H1 (cell line): ENCODE measurements around the gene CD300LG. TPM values are rescaled to one million over a fixed set of nuclear protein-coding genes. Genes with fewer than 3 reads are reported as not detected.

Experiments used
- CTCF ChIA-PET: fragments of 300-600 bp; sonication (Branson Sonifier 250); formaldehyde crosslinking; loops from one replicate; lab custom pipeline; 2021; ENCODE audit not compliant: partially characterized antibody; lab: Charles Lee
- POLR2A ChIA-PET: fragments of 300-600 bp; sonication (Branson Sonifier 250); formaldehyde crosslinking; loops from one replicate; lab custom pipeline; 2021; ENCODE audit warnings: inconsistent platforms; ENCODE audit not compliant: partially characterized antibody; lab: Charles Lee
- DNase-seq, 2 experiments: peaks; one replicate each; pipeline versions ENCODE4 v3.0.0 to v3.0.0-alpha.2; 2010 to 2022; ENCODE audit warnings: low spot score in 2 of 2, low read depth in 1 of 2, mixed read lengths in 1 of 2
- FAIRE-seq: peaks from 2 replicates; lab custom pipeline; 2011; peaks lifted over from hg19 to GRCh38; lab: Jason Lieb, UNC
- H2AFZ ChIP-seq: 2 replicates; pipeline ENCODE4 v1.8.1; 2012; ENCODE audit warnings: low read length, inconsistent platforms
- H2AK5ac ChIP-seq: 2 replicates; pipeline ENCODE4 v1.6.1; 2013; ENCODE audit warnings: low read depth, low read length
- H2BK120ac ChIP-seq: replicated peaks from 2 replicates; pipeline ENCODE3; 2013; ENCODE audit warnings: low read depth, low read length, inconsistent platforms
- H2BK12ac ChIP-seq: 2 replicates; pipeline ENCODE4 v1.6.1; 2013; ENCODE audit warnings: low read depth, low read length
- H2BK15ac ChIP-seq: 2 replicates; pipeline ENCODE4 v1.6.1; 2013; ENCODE audit warnings: low read length
- H2BK20ac ChIP-seq: 2 replicates; pipeline ENCODE4 v1.6.1; 2013; ENCODE audit warnings: low read length
- H2BK5ac ChIP-seq: 2 replicates; pipeline ENCODE4 v1.6.1; 2013; ENCODE audit warnings: low read depth, low read length
- H3K14ac ChIP-seq: 2 replicates; pipeline ENCODE4 v1.6.1; 2013; ENCODE audit warnings: inconsistent platforms; ENCODE audit not compliant: insufficient read length
- H3K18ac ChIP-seq: 2 replicates; pipeline ENCODE4 v1.6.1; 2013; ENCODE audit warnings: low read length; ENCODE audit errors: extremely low read depth
- H3K23ac ChIP-seq: 2 replicates; pipeline ENCODE4 v1.6.1; 2013; ENCODE audit warnings: inconsistent platforms; ENCODE audit not compliant: insufficient read length
- H3K23me2 ChIP-seq: 2 replicates; pipeline ENCODE4 v1.6.1; 2013; ENCODE audit warnings: low read depth, low read length
- H3K27ac ChIP-seq: 2 replicates; pipeline ENCODE4 v1.6.1; 2011; ENCODE audit warnings: low read depth, low read length, inconsistent platforms
- H3K27me3 ChIP-seq, 4 experiments: replicated peaks in 1 of 4; 1 replicate in 1 of 4; 2 replicates in 3 of 4; pipeline versions ENCODE4 v1.6.1 to v1.8.1; 2011 to 2013; ENCODE audit warnings: low read length in 3 of 4, mild to moderate bottlenecking in 3 of 4, inconsistent platforms in 2 of 4, mixed read lengths in 2 of 4, moderate library complexity in 1 of 4; ENCODE audit not compliant: control insufficient read depth in 3 of 4, insufficient read depth in 3 of 4; ENCODE audit errors: extremely low read depth in 1 of 4
- H3K36me3 ChIP-seq, 4 experiments: 2 replicates each; pipeline versions ENCODE4 v1.6.1 to v1.8.1; 2011 to 2013; ENCODE audit warnings: mild to moderate bottlenecking in 4 of 4, low read length in 3 of 4, moderate library complexity in 2 of 4, control low read depth in 1 of 4, inconsistent platforms in 1 of 4; ENCODE audit not compliant: insufficient read depth in 4 of 4, control insufficient read depth in 2 of 4
- H3K4ac ChIP-seq: replicated peaks from 2 replicates; pipeline ENCODE3; 2013; ENCODE audit warnings: low read length, low read depth, mixed read lengths, inconsistent platforms; ENCODE audit not compliant: insufficient read length
- H3K4me1 ChIP-seq, 4 experiments: replicated peaks in 1 of 4; 1 replicate in 1 of 4; 2 replicates in 3 of 4; pipeline versions ENCODE4 v1.6.1 to v1.8.1; 2011 to 2013; ENCODE audit warnings: low read length in 3 of 4, inconsistent platforms in 2 of 4, mixed read lengths in 1 of 4; ENCODE audit not compliant: insufficient read depth in 4 of 4, control insufficient read depth in 3 of 4
- H3K4me2 ChIP-seq, 2 experiments: 2 replicates each; pipeline versions ENCODE4 v1.6.1 to v1.8.1; 2011 to 2013; ENCODE audit warnings: low read depth in 2 of 2, low read length in 2 of 2, control low read depth in 1 of 2, inconsistent platforms in 1 of 2, mild to moderate bottlenecking in 1 of 2; ENCODE audit not compliant: insufficient read depth in 1 of 2
- H3K4me3 ChIP-seq, 4 experiments: fragments of 200-600, 300-600 bp in 1 of 4; sonication (generic), shearing (Covaris generic), sonication (Bioruptor Twin) in 1 of 4; 2 replicates each; pipeline versions ENCODE4 v1.5.1 to v1.8.1; 2011 to 2016; ENCODE audit warnings: low read length in 4 of 4, low read depth in 3 of 4, control low read depth in 2 of 4, inconsistent platforms in 2 of 4, mild to moderate bottlenecking in 2 of 4, mixed read lengths in 1 of 4, moderate library complexity in 1 of 4; ENCODE audit not compliant: insufficient read depth in 2 of 4; ENCODE audit errors: extremely low read depth in 1 of 4
- H3K56ac ChIP-seq: replicated peaks from 2 replicates; pipeline ENCODE3; 2013; ENCODE audit warnings: low read depth, mild to moderate bottlenecking, mixed read lengths, low read length, inconsistent platforms; ENCODE audit not compliant: insufficient read length
- H3K79me1 ChIP-seq: 2 replicates; pipeline ENCODE4 v1.6.1; 2013; ENCODE audit warnings: low read depth, low read length, control low read depth
- H3K79me2 ChIP-seq, 2 experiments: 2 replicates each; pipeline versions ENCODE4 v1.6.1 to v1.8.1; 2012 to 2013; ENCODE audit warnings: low read length in 2 of 2, mild to moderate bottlenecking in 2 of 2, inconsistent platforms in 1 of 2; ENCODE audit not compliant: insufficient read depth in 2 of 2, control insufficient read depth in 1 of 2
- H3K9ac ChIP-seq, 4 experiments: replicated peaks in 1 of 4; 1 replicate in 1 of 4; 2 replicates in 3 of 4; pipeline versions ENCODE4 v1.6.1 to v1.8.1; 2011 to 2013; ENCODE audit warnings: low read depth in 3 of 4, low read length in 3 of 4, control low read depth in 2 of 4, mild to moderate bottlenecking in 2 of 4, moderate library complexity in 2 of 4, inconsistent platforms in 1 of 4; ENCODE audit errors: extremely low read depth in 1 of 4
- H3K9me3 ChIP-seq, 2 experiments: 2 replicates each; pipeline versions ENCODE4 v1.6.1 to v1.8.1; 2012 to 2013; ENCODE audit warnings: mild to moderate bottlenecking in 2 of 2, moderate library complexity in 2 of 2, control low read depth in 1 of 2, inconsistent platforms in 1 of 2, low read depth in 1 of 2, low read length in 1 of 2, mixed read lengths in 1 of 2; ENCODE audit not compliant: insufficient read depth in 2 of 2
- H4K20me1 ChIP-seq, 2 experiments: replicated peaks in 1 of 2; 2 replicates each; pipeline versions ENCODE3 to v1.8.1; 2011 to 2013; ENCODE audit warnings: inconsistent platforms in 2 of 2, low read length in 2 of 2, mild to moderate bottlenecking in 1 of 2; ENCODE audit not compliant: insufficient read depth in 2 of 2, control insufficient read depth in 1 of 2
- H4K5ac ChIP-seq: 2 replicates; pipeline ENCODE4 v1.6.1; 2013; ENCODE audit warnings: low read length, low read depth, mixed read lengths, inconsistent platforms; ENCODE audit not compliant: insufficient read length
- H4K8ac ChIP-seq: 2 replicates; pipeline ENCODE4 v1.8.0; 2013; ENCODE audit warnings: mild to moderate bottlenecking, moderate library complexity, low read length, inconsistent platforms; ENCODE audit not compliant: insufficient read depth; ENCODE audit errors: extremely low read depth
- H4K91ac ChIP-seq: replicated peaks from 2 replicates; pipeline ENCODE3; 2013; ENCODE audit warnings: low read length, mixed read lengths, inconsistent platforms; ENCODE audit not compliant: insufficient read length
- CBX5 ChIP-seq: fragments of 300-800, 300-1000 bp; sonication (generic); IDR thresholded peaks from 2 replicates; pipeline ENCODE4 v1.7.1; 2016; ENCODE audit warnings: antibody characterized with exemption, low read length, low read depth
- CBX8 ChIP-seq: fragments of 300-800, 300-1000 bp; sonication (generic); IDR thresholded peaks from 2 replicates; pipeline ENCODE4 v1.7.1; 2016; ENCODE audit warnings: low read depth, low read length, borderline replicate concordance
- CEBPB ChIP-seq: IDR thresholded peaks from 2 replicates; pipeline ENCODE4 v1.6.1; 2012; ENCODE audit warnings: low read depth, low read length
- GTF2F1 ChIP-seq: IDR thresholded peaks from 2 replicates; pipeline ENCODE4 v1.6.1; 2012; ENCODE audit warnings: low read depth, low read length, improper control_type of control experiment, borderline replicate concordance
- KDM5A ChIP-seq: fragments of 200-600 bp; IDR thresholded peaks from 2 replicates; pipeline ENCODE4 v1.7.1; 2012; ENCODE audit warnings: mild to moderate bottlenecking, low read length, inconsistent platforms, mixed read lengths
- NANOG ChIP-seq: IDR thresholded peaks from 2 replicates; pipeline ENCODE4 v1.6.1; 2011; ENCODE audit warnings: low read length, low read depth, mild to moderate bottlenecking, inconsistent platforms; ENCODE audit not compliant: insufficient read depth, poor library complexity, severe bottlenecking
- POLR2AphosphoS5 ChIP-seq: IDR thresholded peaks from 2 replicates; pipeline ENCODE4 v1.6.1; 2011; ENCODE audit warnings: low read depth, low read length
- RBBP5 ChIP-seq: IDR thresholded peaks from 2 replicates; pipeline ENCODE4 v1.7.1; 2012; ENCODE audit warnings: low read depth, mild to moderate bottlenecking, inconsistent platforms, low read length, moderate library complexity, borderline replicate concordance
- RNF2 ChIP-seq: fragments of 200-900, 300-1000 bp; sonication (generic); IDR thresholded peaks from 2 replicates; pipeline ENCODE4 v1.7.1; 2016; ENCODE audit warnings: borderline replicate concordance, low read depth, mild to moderate bottlenecking, antibody characterized with exemption, low read length; ENCODE audit not compliant: poor library complexity, severe bottlenecking; ENCODE audit errors: missing control alignments
- RXRA ChIP-seq: IDR thresholded peaks from 2 replicates; pipeline ENCODE4 v1.6.1; 2011; ENCODE audit warnings: low read depth, mild to moderate bottlenecking, low read length, moderate library complexity; ENCODE audit not compliant: insufficient read depth
- SIN3A ChIP-seq, 2 experiments: IDR thresholded peaks in 1 of 2; conservative IDR thresholded peaks in 1 of 2; 2 replicates each; pipeline ENCODE4 v1.6.1; 2011 to 2012; ENCODE audit warnings: low read length in 2 of 2, improper control_type of control experiment in 1 of 2, low read depth in 1 of 2, mild to moderate bottlenecking in 1 of 2
- SRF ChIP-seq: IDR thresholded peaks from 2 replicates; pipeline ENCODE4 v1.6.1; 2011; ENCODE audit warnings: mild to moderate bottlenecking, low read depth, low read length, moderate library complexity
- WGBS, 2 experiments: shearing (Covaris generic) in 1 of 2; methylation state at CpG; one replicate each; pipeline versions ENCODE4 v1.1.6 to v1.1.7; 2013 to 2015; ENCODE audit warnings: low lambda C conversion rate in 2 of 2, mixed read lengths in 2 of 2, inconsistent platforms in 1 of 2, low coverage in 1 of 2, missing lambda C conversion rate in 1 of 2; ENCODE audit not compliant: insufficient replicate concordance in 2 of 2, insufficient coverage in 1 of 2, insufficient read length in 1 of 2; ENCODE audit errors: extremely low coverage in 1 of 2, missing lambda C conversion rate in 1 of 2; 5-methylcytosine and 5-hydroxymethylcytosine counted together
- polyA plus RNA-seq, 7 experiments: library from polyadenylated mRNA; depleted of rRNA in 3 of 7; stranded (reverse) in 5 of 7; unstranded in 2 of 7; fragments of >200 nt in 5 of 7; fragments of 200-250 nt in 2 of 7; gene quantifications; 1 replicate in 5 of 7; 2 replicates in 1 of 7; 4 replicates in 1 of 7; pipeline versions ENCODE4 v1.2.1 to v1.2.3, GENCODE V29; 2011 to 2013; ENCODE audit warnings: missing spikeins in 2 of 7, mixed read lengths in 2 of 7
- total RNA-seq: library from RNA; stranded (reverse); fragmentation: NEBNext Ultra II Directional; extraction: Animal tissue kit (Norgen Biotek cat#: 25700); gene quantifications from 2 replicates; pipeline ENCODE4 v1.2.1, GENCODE V29; 2021

Gene CD300LG
- total and polyA plus RNA-seq, 2 of the 8 experiments (the other 6 are each of a cell fraction or from before 2014, with no cell fraction given) = 0.06 TPM; not detected in 1

GRCh38 chr17:43812396-43813265 lies 34.3 kb upstream of the CD300LG start:
- H3K4me2 ChIP-seq = no peak overlapping the region
- no peaks in the 10 kb centered on the region for H3K79me2 ChIP-seq
- no peak overlapping the region for H3K27ac ChIP-seq
- ChIA-PET CTCF (interaction anchor here (1.1 to 3.1 kb wide), 5 partner anchors 22 to 40 kb away, joined by 3 to 20 read pairs (median 4); partner anchors contain the start of gene CD300LG), POLR2A (no interaction called here)
- H3K18ac ChIP-seq = no peak overlapping the region
- no peak overlapping the region for H3K4me3 ChIP-seq
- H3K23ac ChIP-seq = no peak overlapping the region
- H3K56ac ChIP-seq = no peak overlapping the region
- DNase-seq (no peak), FAIRE-seq (no peak)
- no peak overlapping the region for H2BK12ac ChIP-seq
- H4K91ac ChIP-seq = no peak overlapping the region
- H3K9ac ChIP-seq = no peak overlapping the region
- H3K4me1 ChIP-seq = peaks cover 0 to 4% (median 1%) of the 10 kb centered on the region in 4 experiments; a peak in 1 of 7 replicates
- no peaks in the 10 kb centered on the region for H3K9me3 ChIP-seq
- H3K14ac ChIP-seq = no peak overlapping the region
- H3K79me1 ChIP-seq = no peaks in the 10 kb centered on the region
- H2BK120ac ChIP-seq = no peak overlapping the region
- no peak overlapping the region for H2AFZ ChIP-seq
- no peak overlapping the region for H2BK5ac ChIP-seq
- H2BK15ac ChIP-seq = no peak overlapping the region
- no peak overlapping the region for H3K4ac ChIP-seq
- peaks cover 0 to 1% of the 10 kb centered on the region in 2 experiments for H4K20me1 ChIP-seq
- no peak overlapping the region for H2BK20ac ChIP-seq
- no peak overlapping the region for H4K5ac ChIP-seq
- no peaks in the 10 kb centered on the region for H3K23me2 ChIP-seq
- no peak overlapping the region for H2AK5ac ChIP-seq
- 88% methylated on average over 10 of the region's 10 CpGs; no CpG with 5 or more reads in 1 of the 2 experiments for WGBS, 2 experiments
- H4K8ac ChIP-seq = no peak overlapping the region
- H3K27me3 ChIP-seq = no peaks in the 10 kb centered on the region
- no peaks in the 10 kb centered on the region for H3K36me3 ChIP-seq
- no peak for TF ChIP-seq SRF
- TF ChIP-seq NANOG = no peak
- no peak for TF ChIP-seq CEBPB
- TF ChIP-seq CBX5 = no peak
- no peak for TF ChIP-seq POLR2AphosphoS5
- TF ChIP-seq RBBP5 = no peak
- no peak for TF ChIP-seq GTF2F1
- no peak for TF ChIP-seq CBX8
- TF ChIP-seq KDM5A = no peak
- TF ChIP-seq RNF2 = no peak
- TF ChIP-seq RXRA = no peak
- no peak for TF ChIP-seq SIN3A (conservative IDR thresholded peaks at IDR 0.05 in 1 of 2, IDR thresholded peaks at IDR 0.05 in 1 of 2; ENCODE audit: low read depth in 1 of 2, low read length in 2 of 2)
